ENCODE data around the gene BCAT1. TPM values are rescaled to one million over a fixed set of nuclear protein-coding genes. Genes with fewer than 3 reads are reported as not detected.

Gene BCAT1
- polyA plus RNA-seq, 1 experiment, result 61.1 TPM

DNA sequence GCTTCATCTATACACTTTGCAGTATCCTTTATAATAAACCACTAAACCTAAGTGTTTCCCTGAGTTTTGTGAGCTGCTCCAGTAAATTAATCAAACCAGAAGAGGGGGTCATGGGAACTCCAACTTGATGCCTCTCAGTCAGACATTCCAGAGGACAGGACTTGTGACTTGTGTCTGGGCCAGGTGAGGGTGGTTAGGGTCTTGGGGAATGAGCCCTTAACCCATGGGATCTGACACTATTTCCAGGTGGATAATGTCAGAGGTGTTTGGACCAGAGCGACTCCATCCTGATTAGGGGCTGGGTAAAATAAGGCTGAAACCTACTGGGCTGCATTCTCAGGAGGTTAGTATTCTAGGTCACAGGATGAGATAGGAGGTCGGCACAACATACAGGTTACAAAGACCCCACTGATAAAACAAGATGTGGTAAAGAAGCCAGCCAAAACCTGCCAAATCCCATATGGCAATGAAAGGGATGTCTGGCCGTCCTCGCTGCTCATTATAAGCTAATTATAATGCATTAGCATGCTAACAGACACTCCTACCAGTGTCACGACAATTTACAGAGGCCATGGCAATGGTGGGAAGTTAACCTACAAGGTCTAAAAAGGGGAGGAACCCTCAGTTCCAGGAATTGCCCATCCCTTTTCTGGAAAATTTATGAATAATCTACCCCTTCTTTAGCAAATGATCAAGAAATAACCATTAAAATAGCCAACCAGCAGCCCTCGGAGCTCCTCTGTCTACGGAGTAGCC is 58.7 kb downstream of the BCAT1 start:
- no peaks in the 10 kb centered on the region for H3K27me3 ChIP-seq (ENCODE audit: control insufficient read depth, insufficient read depth, low read length)
- POLR2A ChIA-PET, result interaction anchor here (0.6 kb wide), 1 partner anchor 13 kb away, joined by 3 read pairs; no protein-coding TSS in a partner anchor
- CTCF ChIA-PET, result no interaction called here
- TF ChIP-seq, protein P1, sequence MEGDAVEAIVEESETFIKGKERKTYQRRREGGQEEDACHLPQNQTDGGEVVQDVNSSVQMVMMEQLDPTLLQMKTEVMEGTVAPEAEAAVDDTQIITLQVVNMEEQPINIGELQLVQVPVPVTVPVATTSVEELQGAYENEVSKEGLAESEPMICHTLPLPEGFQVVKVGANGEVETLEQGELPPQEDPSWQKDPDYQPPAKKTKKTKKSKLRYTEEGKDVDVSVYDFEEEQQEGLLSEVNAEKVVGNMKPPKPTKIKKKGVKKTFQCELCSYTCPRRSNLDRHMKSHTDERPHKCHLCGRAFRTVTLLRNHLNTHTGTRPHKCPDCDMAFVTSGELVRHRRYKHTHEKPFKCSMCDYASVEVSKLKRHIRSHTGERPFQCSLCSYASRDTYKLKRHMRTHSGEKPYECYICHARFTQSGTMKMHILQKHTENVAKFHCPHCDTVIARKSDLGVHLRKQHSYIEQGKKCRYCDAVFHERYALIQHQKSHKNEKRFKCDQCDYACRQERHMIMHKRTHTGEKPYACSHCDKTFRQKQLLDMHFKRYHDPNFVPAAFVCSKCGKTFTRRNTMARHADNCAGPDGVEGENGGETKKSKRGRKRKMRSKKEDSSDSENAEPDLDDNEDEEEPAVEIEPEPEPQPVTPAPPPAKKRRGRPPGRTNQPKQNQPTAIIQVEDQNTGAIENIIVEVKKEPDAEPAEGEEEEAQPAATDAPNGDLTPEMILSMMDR (IDR thresholded peaks at IDR 0.05; ENCODE audit: low read depth, low read length), result no peak
- no peak overlapping the region for H3K27ac ChIP-seq (ENCODE audit: low read depth, low read length)
- DNase-seq (ENCODE audit: low read depth, low spot score), result no peak
- no peaks in the 10 kb centered on the region for H3K9me3 ChIP-seq (ENCODE audit: control insufficient read depth, insufficient read depth, low read length)
- no peak overlapping the region for H3K4me3 ChIP-seq (ENCODE audit: low read depth, low read length)

DNA sequence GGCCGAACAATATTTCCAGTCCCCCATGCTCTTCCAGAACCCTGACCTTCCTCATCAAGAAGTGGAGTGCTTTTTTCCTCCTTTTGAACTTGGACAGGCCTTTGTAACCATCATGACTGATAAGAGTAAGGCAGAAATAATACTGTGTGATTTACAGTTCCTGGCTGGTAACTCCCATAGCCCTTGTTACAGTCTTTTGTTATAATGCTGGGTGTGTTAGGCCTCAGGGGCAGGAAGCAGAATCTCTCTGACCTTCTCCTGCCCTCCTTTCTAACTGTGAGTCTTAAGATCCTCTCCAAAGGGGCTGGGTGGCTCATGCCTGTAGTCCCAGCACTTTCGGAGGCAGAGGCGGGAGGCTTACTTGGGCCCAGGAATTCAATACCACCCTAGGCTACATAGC is 59.5 kb downstream of the BCAT1 start:
- no peak for DNase-seq (ENCODE audit: low read depth, low spot score)
- TF ChIP-seq, protein P1 (IDR thresholded peaks at IDR 0.05; ENCODE audit: low read depth, low read length), result no peak
- H3K4me3 ChIP-seq (ENCODE audit: low read depth, low read length), result no peak overlapping the region
- H3K27ac ChIP-seq (ENCODE audit: low read depth, low read length), result no peak overlapping the region
- H3K27me3 ChIP-seq (ENCODE audit: control insufficient read depth, insufficient read depth, low read length), result no peaks in the 10 kb centered on the region
- H3K9me3 ChIP-seq (ENCODE audit: control insufficient read depth, insufficient read depth, low read length), result no peaks in the 10 kb centered on the region
- CTCF ChIA-PET, result no interaction called here
- POLR2A ChIA-PET, result no interaction called here

DNA sequence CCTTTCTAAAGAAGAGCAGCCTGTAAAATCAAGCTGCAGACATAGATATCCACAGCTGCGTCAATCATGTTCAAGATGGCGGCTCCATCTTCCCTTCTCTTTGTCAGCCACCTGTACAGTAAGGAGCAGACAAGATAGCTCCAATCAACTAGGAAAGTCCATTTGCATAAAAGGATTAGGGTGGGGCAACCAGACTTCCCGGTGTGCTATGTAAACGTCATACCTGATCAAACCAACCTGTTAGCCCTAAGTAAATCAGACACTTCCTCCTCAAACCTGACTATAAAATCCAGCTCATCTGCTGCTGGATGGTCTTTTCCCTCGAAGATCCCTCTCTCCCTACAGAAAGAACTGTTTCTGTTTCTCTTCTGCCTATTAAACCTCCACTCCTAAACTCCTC is 60.1 kb downstream of the BCAT1 start:
- TF ChIP-seq, protein P1 (IDR thresholded peaks at IDR 0.05; ENCODE audit: low read depth, low read length), result no peak
- POLR2A ChIA-PET, result no interaction called here
- Histone ChIP-seq H3K9me3 (ENCODE audit: control insufficient read depth, insufficient read depth, low read length) (no peaks in the 10 kb centered on the region), H3K4me3 (ENCODE audit: low read depth, low read length) (no peak overlapping the region), H3K27me3 (ENCODE audit: control insufficient read depth, insufficient read depth, low read length) (no peaks in the 10 kb centered on the region), H3K27ac (ENCODE audit: low read depth, low read length) (no peak overlapping the region)
- DNase-seq (ENCODE audit: low read depth, low spot score), result no peak
- CTCF ChIA-PET, result no interaction called here

DNA sequence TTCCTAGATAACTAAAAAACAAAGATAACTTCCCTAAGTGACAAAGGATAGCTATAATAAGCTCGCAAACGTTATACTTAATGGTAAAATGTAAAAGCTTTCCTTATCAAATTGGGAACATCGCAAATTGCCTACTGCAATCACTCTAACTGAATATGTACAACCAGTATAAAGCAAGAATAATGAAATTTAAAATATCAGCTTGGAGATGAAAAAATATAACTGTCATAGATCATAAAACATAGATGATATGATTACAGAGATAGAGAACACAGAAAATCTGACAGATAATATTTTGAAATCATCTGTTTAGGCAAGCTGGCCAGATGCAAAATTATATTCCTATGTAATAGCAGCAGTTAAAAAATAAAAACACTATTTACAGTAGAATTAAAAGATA is 64.0 kb downstream of the BCAT1 start:
- Histone ChIP-seq H3K27me3 (ENCODE audit: control insufficient read depth, insufficient read depth, low read length) (no peaks in the 10 kb centered on the region), H3K4me3 (ENCODE audit: low read depth, low read length) (no peak overlapping the region), H3K27ac (ENCODE audit: low read depth, low read length) (no peak overlapping the region), H3K9me3 (ENCODE audit: control insufficient read depth, insufficient read depth, low read length) (no peaks in the 10 kb centered on the region)
- ChIA-PET POLR2A (interaction anchor here (0.6 kb wide), 1 partner anchor 205 kb away, joined by 3 read pairs; no protein-coding TSS in a partner anchor), CTCF (no interaction called here)
- TF ChIP-seq, protein P1 (IDR thresholded peaks at IDR 0.05; ENCODE audit: low read depth, low read length), result no peak
- no peak for DNase-seq (ENCODE audit: low read depth, low spot score)

DNA sequence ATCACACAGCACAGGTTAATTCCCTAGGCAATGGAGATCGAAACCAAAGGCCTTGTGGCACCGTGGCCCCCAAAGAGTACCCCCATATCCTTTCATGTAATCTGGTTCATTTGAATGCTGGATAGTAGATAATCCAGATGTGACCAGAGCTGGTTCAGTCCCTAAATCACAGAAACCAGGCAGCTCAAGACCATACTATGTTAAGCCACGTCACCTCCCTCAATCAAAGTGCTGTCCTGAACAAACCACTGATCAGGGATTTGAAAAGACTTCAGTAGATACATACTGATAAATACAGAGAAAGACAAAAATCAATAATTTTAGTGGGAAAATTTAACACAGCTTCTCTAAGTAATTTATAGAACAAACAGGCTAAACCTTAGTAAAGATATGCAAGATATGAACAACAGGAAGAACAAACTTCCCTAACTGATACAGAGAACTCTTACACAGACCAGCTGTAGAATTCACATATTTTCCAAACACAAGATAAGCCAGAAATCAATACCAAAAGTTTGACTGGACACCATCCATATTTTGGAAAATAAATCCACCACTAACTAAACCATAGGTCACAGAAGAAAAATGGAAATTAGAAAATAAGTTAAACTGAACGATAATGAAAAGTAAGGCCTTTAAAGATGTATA is 67.1 kb downstream of the BCAT1 start:
- POLR2A ChIA-PET, result no interaction called here
- CTCF ChIA-PET, result no interaction called here
- H3K27me3 ChIP-seq (ENCODE audit: control insufficient read depth, insufficient read depth, low read length), result no peaks in the 10 kb centered on the region
- no peak overlapping the region for H3K27ac ChIP-seq (ENCODE audit: low read depth, low read length)
- DNase-seq (ENCODE audit: low read depth, low spot score), result no peak
- no peak overlapping the region for H3K4me3 ChIP-seq (ENCODE audit: low read depth, low read length)
- no peaks in the 10 kb centered on the region for H3K9me3 ChIP-seq (ENCODE audit: control insufficient read depth, insufficient read depth, low read length)
- TF ChIP-seq, protein P1 (IDR thresholded peaks at IDR 0.05; ENCODE audit: low read depth, low read length), result no peak
